ENCODE results near the gene CBR3.

DNA sequence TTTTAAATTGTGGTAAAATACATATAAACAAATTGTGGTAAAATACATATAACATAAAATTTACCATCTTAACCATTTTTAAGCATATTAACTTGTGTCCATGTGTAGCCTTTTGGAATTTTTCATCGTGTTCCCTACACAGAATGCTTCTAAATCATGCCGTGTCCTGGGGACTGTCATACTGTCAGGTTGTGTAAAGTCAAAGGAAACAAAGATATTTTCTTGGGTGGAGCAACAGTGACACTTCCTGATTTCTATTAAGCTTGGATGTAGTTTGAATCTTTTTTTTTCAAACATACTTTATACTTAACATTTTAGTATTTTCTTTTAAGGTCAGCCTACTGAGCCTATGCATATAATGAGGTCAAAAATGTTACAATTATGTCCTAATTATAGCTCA is 54.1 kb downstream of the CBR3 start:
- TF ChIP-seq ATF2 (CRISPR knock-in tag; IDR thresholded peaks at IDR 0.05; ENCODE audit: borderline replicate concordance, low read depth) = no peak
- TF ChIP-seq, protein P1, sequence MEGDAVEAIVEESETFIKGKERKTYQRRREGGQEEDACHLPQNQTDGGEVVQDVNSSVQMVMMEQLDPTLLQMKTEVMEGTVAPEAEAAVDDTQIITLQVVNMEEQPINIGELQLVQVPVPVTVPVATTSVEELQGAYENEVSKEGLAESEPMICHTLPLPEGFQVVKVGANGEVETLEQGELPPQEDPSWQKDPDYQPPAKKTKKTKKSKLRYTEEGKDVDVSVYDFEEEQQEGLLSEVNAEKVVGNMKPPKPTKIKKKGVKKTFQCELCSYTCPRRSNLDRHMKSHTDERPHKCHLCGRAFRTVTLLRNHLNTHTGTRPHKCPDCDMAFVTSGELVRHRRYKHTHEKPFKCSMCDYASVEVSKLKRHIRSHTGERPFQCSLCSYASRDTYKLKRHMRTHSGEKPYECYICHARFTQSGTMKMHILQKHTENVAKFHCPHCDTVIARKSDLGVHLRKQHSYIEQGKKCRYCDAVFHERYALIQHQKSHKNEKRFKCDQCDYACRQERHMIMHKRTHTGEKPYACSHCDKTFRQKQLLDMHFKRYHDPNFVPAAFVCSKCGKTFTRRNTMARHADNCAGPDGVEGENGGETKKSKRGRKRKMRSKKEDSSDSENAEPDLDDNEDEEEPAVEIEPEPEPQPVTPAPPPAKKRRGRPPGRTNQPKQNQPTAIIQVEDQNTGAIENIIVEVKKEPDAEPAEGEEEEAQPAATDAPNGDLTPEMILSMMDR (IDR thresholded peaks at IDR 0.05) = no peak

Data from WTC11 (cell line).